ENCODE results near the gene CATSPERZ. TPM values are rescaled to one million over a fixed set of nuclear protein-coding genes. Genes with fewer than 3 reads are reported as not detected.

Gene CATSPERZ
- total and polyA plus RNA-seq, 9 of the 15 experiments (the other 6 are each of a cell fraction or from before 2014, with no cell fraction given), result 0.86 to 8.5 (median 3.5) TPM

- TF ChIP-seq ZNF778 (CRISPR knock-in tag; IDR thresholded peaks at IDR 0.05) (no peak), FOXJ3 (CRISPR knock-in tag; IDR thresholded peaks at IDR 0.05) (no peak), FOXO4 (CRISPR knock-in tag; IDR thresholded peaks at IDR 0.05) (no peak), ZNF395 (CRISPR knock-in tag; IDR thresholded peaks at IDR 0.05) (peak; percentile 88), TAF1 (IDR thresholded peaks at IDR 0.05; ENCODE audit: control insufficient read depth, extremely low read depth, insufficient read depth, low read length, severe bottlenecking) (peak; percentile 58), MAZ (CRISPR knock-in tag; conservative IDR thresholded peaks at IDR 0.05 in 1 of 2, IDR thresholded peaks at IDR 0.05 in 1 of 2) (peak; percentile 88 to 95), MTA3 (IDR thresholded peaks at IDR 0.05; ENCODE audit: borderline replicate concordance) (no peak; the same call in 1 of the 2 replicates), TCF15 (CRISPR knock-in tag; IDR thresholded peaks at IDR 0.05) (no peak), ZFP30 (CRISPR knock-in tag; IDR thresholded peaks at IDR 0.05; ENCODE audit: borderline replicate concordance) (no peak), SP2 (IDR thresholded peaks at IDR 0.05; ENCODE audit: extremely low read depth, low read depth, low read length, poor library complexity, severe bottlenecking) (no peak), ZNF76 (CRISPR knock-in tag; IDR thresholded peaks at IDR 0.05; ENCODE audit: borderline replicate concordance) (no peak), NFIC (IDR thresholded peaks at IDR 0.05) (peak; percentile 36), ZNF561 (CRISPR knock-in tag; conservative IDR thresholded peaks at IDR 0.05) (no peak), UBTF (IDR thresholded peaks at IDR 0.05; ENCODE audit: borderline replicate concordance in 1 of 2, low read depth in 2 of 2, low read length in 2 of 2) (0 out of 4 replicates have a peak, but pooled peaks of 1 of the 2 experiments have one; percentile 18), ETV1 (tag; conservative IDR thresholded peaks at IDR 0.05; ENCODE audit: low read depth) (0 out of 2 replicates have a peak, but pooled peaks have one; percentile 51), HCFC1 (IDR thresholded peaks at IDR 0.05; ENCODE audit: low read depth, low read length) (peak; percentile 51), ID3 (CRISPR knock-in tag; IDR thresholded peaks at IDR 0.05) (no peak), ID3 (tag; IDR thresholded peaks at IDR 0.05) (no peak), MAX (CRISPR knock-in tag; IDR thresholded peaks at IDR 0.05) (peak; percentile 86)
These were observed 5.8 kb downstream of the CATSPERZ start (continued) for GRCh38 chr11:64305691-64306562.
